HCT116 (cell line): ENCODE data around the gene ASGR1. TPM values are rescaled to one million over a fixed set of nuclear protein-coding genes. Genes with fewer than 3 reads are reported as not detected.

Source experiments
- ATAC-seq: fragments of 200-7000 bp; cut with Tn5 transposase; 2 replicates; pipeline ENCODE4 v1.9.1; 2020; ENCODE audit warnings: mild to moderate bottlenecking, moderate library complexity
- BruUV-seq: library from RNA; stranded (reverse); fragments of 400-500 nt; replicated peaks from 2 replicates; lab custom pipeline; 2021; lab: Mats Ljungman, UMichigan
- CTCF ChIA-PET: fragments of 300-600 bp; sonication (Branson Sonifier 250); formaldehyde crosslinking; loops from one replicate; lab custom pipeline; 2021; ENCODE audit warnings: antibody characterized with exemption; lab: Charles Lee
- POLR2A ChIA-PET: fragments of 300-600, 350-600 bp; sonication (Branson Sonifier 250); formaldehyde crosslinking; loops from one replicate; lab custom pipeline; 2021; ENCODE audit warnings: antibody characterized with exemption; lab: Charles Lee
- RAD21 ChIA-PET, 2 experiments: fragments of 300-600 bp; sonication (Branson Sonifier 250); formaldehyde crosslinking; loops; one replicate each; lab custom pipeline; 2023; ENCODE audit warnings: low total read pairs in 2 of 2; ENCODE audit not compliant: uncharacterized antibody in 2 of 2, unreplicated experiment in 2 of 2, low non-redundant PET in 1 of 2; lab: Charles Lee
- DNase-seq: peaks from one replicate; pipeline ENCODE4 v3.0.0-alpha.2; 2010; ENCODE audit warnings: low read depth, low spot score
- H2AFZ ChIP-seq: fragments of 200-600 bp; shearing (Covaris generic), sonication (generic); 2 replicates; pipeline ENCODE4 v1.6.1; 2017; ENCODE audit warnings: low read depth, mixed run types, mixed read lengths, antibody characterized with exemption, low read length; ENCODE audit not compliant: poor library complexity, severe bottlenecking
- H3K27ac ChIP-seq: 2 replicates; pipeline ENCODE4 v1.5.1; 2012; ENCODE audit warnings: low read depth, low read length
- H3K27me3 ChIP-seq: fragments of 200-600 bp; sonication (generic); 2 replicates; pipeline ENCODE4 v1.6.1; 2016; ENCODE audit warnings: mixed run types, low read length, mixed read lengths; ENCODE audit not compliant: insufficient read depth
- H3K36me3 ChIP-seq, 2 experiments: fragments of 200-500 bp in 1 of 2; fragments of 200-600 bp in 1 of 2; sonication (Bioruptor generic) in 1 of 2; sonication (generic) in 1 of 2; 2 replicates each; pipeline versions ENCODE4 v1.5.1 to v1.6.1; 2014 to 2016; ENCODE audit warnings: low read length in 2 of 2, inconsistent platforms in 1 of 2, mixed read lengths in 1 of 2, mixed run types in 1 of 2; ENCODE audit not compliant: insufficient read depth in 2 of 2, control insufficient read depth in 1 of 2
- H3K4me1 ChIP-seq, 2 experiments: fragments of 200-600 bp in 1 of 2; sonication (generic) in 1 of 2; 2 replicates each; pipeline versions ENCODE4 v1.5.1 to v1.6.1; 2012 to 2017; ENCODE audit warnings: low read length in 2 of 2, inconsistent platforms in 1 of 2, mild to moderate bottlenecking in 1 of 2, mixed read lengths in 1 of 2, mixed run types in 1 of 2, moderate library complexity in 1 of 2; ENCODE audit not compliant: insufficient read depth in 2 of 2, control insufficient read depth in 1 of 2
- H3K4me2 ChIP-seq: fragments of 200-600 bp; sonication (generic); 2 replicates; pipeline ENCODE4 v1.6.1; 2017; ENCODE audit warnings: mixed run types, low read length, mixed read lengths
- H3K4me3 ChIP-seq, 2 experiments: fragments of 200-600 bp in 1 of 2; sonication (generic) in 1 of 2; replicated peaks in 1 of 2; 2 replicates each; pipeline ENCODE4 v1.5.1; 2011 to 2016; ENCODE audit warnings: low read length in 2 of 2, control low read depth in 1 of 2, low read depth in 1 of 2, mild to moderate bottlenecking in 1 of 2, mixed read lengths in 1 of 2, mixed run types in 1 of 2
- H3K79me2 ChIP-seq: fragments of 200-600 bp; sonication (generic); 2 replicates; pipeline ENCODE4 v1.6.1; 2017; ENCODE audit warnings: mild to moderate bottlenecking, mixed run types, low read length, moderate library complexity, mixed read lengths; ENCODE audit not compliant: insufficient read depth
- H3K9ac ChIP-seq: fragments of 200-600 bp; sonication (generic); 2 replicates; pipeline ENCODE4 v1.6.1; 2016; ENCODE audit warnings: low read length, mixed read lengths
- H3K9me2 ChIP-seq: fragments of 200-600 bp; sonication (generic), shearing (Covaris generic); 2 replicates; pipeline ENCODE4 v1.6.1; 2017; ENCODE audit warnings: mixed run types, mild to moderate bottlenecking, moderate library complexity; ENCODE audit not compliant: insufficient read depth
- H3K9me3 ChIP-seq, 2 experiments: fragments of 200-500 bp in 1 of 2; fragments of 200-600 bp in 1 of 2; sonication (Bioruptor generic) in 1 of 2; sonication (generic) in 1 of 2; 2 replicates each; pipeline ENCODE4 v1.6.1; 2014 to 2017; ENCODE audit warnings: low read length in 2 of 2, mixed read lengths in 2 of 2, inconsistent platforms in 1 of 2, low read depth in 1 of 2, mild to moderate bottlenecking in 1 of 2, mixed run types in 1 of 2, moderate library complexity in 1 of 2; ENCODE audit not compliant: control insufficient read depth in 1 of 2, insufficient read depth in 1 of 2
- H4K20me1 ChIP-seq: fragments of 200-600 bp; sonication (generic), shearing (Covaris generic); 2 replicates; pipeline ENCODE4 v1.6.1; 2017; ENCODE audit warnings: mixed run types, mild to moderate bottlenecking, moderate library complexity; ENCODE audit not compliant: insufficient read depth
- CTCF ChIP-seq, 3 experiments: fragments of 200-600 bp in 1 of 3; sonication (generic) in 1 of 3; IDR thresholded peaks in 2 of 3; conservative IDR thresholded peaks in 1 of 3; 2 replicates each; pipeline ENCODE4 v1.5.1; 2012 to 2017; ENCODE audit warnings: low read depth in 2 of 3, low read length in 2 of 3, antibody characterized with exemption in 1 of 3, borderline replicate concordance in 1 of 3, control low read depth in 1 of 3, mild to moderate bottlenecking in 1 of 3, mixed read lengths in 1 of 3, mixed run types in 1 of 3, moderate library complexity in 1 of 3; ENCODE audit not compliant: insufficient read depth in 1 of 3
- EGR1 ChIP-seq: IDR thresholded peaks from 2 replicates; pipeline ENCODE4 v1.6.1; 2012; ENCODE audit warnings: low read depth
- ELF1 ChIP-seq: IDR thresholded peaks from 2 replicates; pipeline ENCODE4 v1.6.1; 2012; ENCODE audit warnings: low read depth, borderline replicate concordance
- POLR2A ChIP-seq: IDR thresholded peaks from 2 replicates; pipeline ENCODE4 v1.7.0; 2011; ENCODE audit warnings: borderline replicate concordance; ENCODE audit not compliant: insufficient read depth, insufficient read length; ENCODE audit errors: extremely low read depth
- RAD21 ChIP-seq: IDR thresholded peaks from 2 replicates; pipeline ENCODE4 v1.6.1; 2012; ENCODE audit warnings: low read depth, mild to moderate bottlenecking
- SP1 ChIP-seq: IDR thresholded peaks from 2 replicates; pipeline ENCODE4 v1.6.1; 2012; ENCODE audit warnings: low read depth
- TCF7L2 ChIP-seq: IDR thresholded peaks from 2 replicates; pipeline ENCODE4 v1.7.0; 2011; ENCODE audit warnings: borderline replicate concordance, inconsistent platforms; ENCODE audit not compliant: insufficient read depth, insufficient read length; ENCODE audit errors: extremely low read depth
- ZBTB33 ChIP-seq: IDR thresholded peaks from 2 replicates; pipeline ENCODE4 v1.6.1; 2011; ENCODE audit warnings: mild to moderate bottlenecking, low read length, moderate library complexity; ENCODE audit not compliant: insufficient replicate concordance; ENCODE audit errors: extremely low read depth
- ZFX ChIP-seq: fragments of 450-650 bp; IDR thresholded peaks from 2 replicates; pipeline ENCODE4 v1.6.1; 2017
- intact Hi-C: fragments of 100-400 bp; cut with micrococcal nuclease; formaldehyde crosslinking; loops from 2 replicates; pipeline ENCODE4 v1.10.0; 2022
- total RNA-seq: library from RNA; stranded (reverse); gene quantifications from one replicate; pipeline ENCODE4 v1.2.1, GENCODE V29; 2021; ENCODE audit not compliant: unreplicated experiment

The ASGR1 gene
- total RNA-seq, 1 experiment from 2014 or later: 1.2 TPM

- TF ChIP-seq CTCF (IDR thresholded peaks at IDR 0.05 in 2 of 3, conservative IDR thresholded peaks at IDR 0.05 in 1 of 3; ENCODE audit: borderline replicate concordance in 1 of 3, insufficient read depth in 1 of 3, low read depth in 2 of 3, low read length in 2 of 3) (no peak), EGR1 (peak; percentile 99), TCF7L2 (no peak), POLR2A (peak; percentile 61), ELF1 (no peak), RAD21 (no peak), ZBTB33 (no peak)
Observed at GRCh38 chr17:7219812-7220592, 40.8 kb upstream of the ASGR1 start, which contains the start of the genes ACADVL and DLG4 (continued).

- Histone ChIP-seq H3K27me3 (no peaks in the 10 kb centered on the region), H3K27ac (peak overlapping the region; percentile 99), H3K9me2 (no peaks in the 10 kb centered on the region), H3K4me3 (peak overlapping the region; percentile 69 to 75), H3K79me2 (peaks cover 30% of the 10 kb centered on the region), H3K4me1 (peaks cover 14 to 61% of the 10 kb centered on the region in 2 experiments; a peak in 3 of 4 replicates), H3K9ac (peak overlapping the region; percentile 95), H3K9me3 (no peaks in the 10 kb centered on the region), H4K20me1 (no peaks in the 10 kb centered on the region), H3K36me3 (peaks cover 18 to 33% of the 10 kb centered on the region in 2 experiments; a peak in 3 of 4 replicates), H3K4me2 (peak overlapping the region; percentile 96), H2AFZ (no peak overlapping the region)
- intact Hi-C loops: no loop called here
- ATAC-seq (no peak), DNase-seq (no peak)
- CTCF ChIA-PET: interaction anchor here (1.0 to 2.8 kb wide), 4 partner anchors 19 to 110 kb away, joined by 3 to 37 read pairs (median 13); partner anchors contain the start of genes NEURL4 and PHF23
- TF ChIP-seq SP1 (no peak), ZFX (0 out of 2 replicates have a peak, but pooled peaks have one; percentile 50)
- no TSS peak for BruUV-seq
- RAD21 ChIA-PET: no interaction called here
- POLR2A ChIA-PET: interaction anchor here (0.6 to 3.2 kb wide), 10 partner anchors 15 to 365 kb away, joined by 3 to 19 read pairs (median 8); partner anchors contain the start of genes DVL2, GABARAP, MPDU1 and PHF23
Observed at GRCh38 chr17:7219229-7219811, 40.1 kb upstream of the ASGR1 start.
